ENCODE results near the gene NPHP1. TPM values are rescaled to one million over a fixed set of nuclear protein-coding genes. Genes with fewer than 3 reads are reported as not detected.
"Not testable (repeated sequence)": the region's sequence is repeated elsewhere in the genome, so short reads cannot be mapped to it uniquely, and the experiment has no call there.

Gene NPHP1
- total and polyA plus RNA-seq, 2 experiments from 2014 or later: 5.8 to 11.6 TPM

DNA sequence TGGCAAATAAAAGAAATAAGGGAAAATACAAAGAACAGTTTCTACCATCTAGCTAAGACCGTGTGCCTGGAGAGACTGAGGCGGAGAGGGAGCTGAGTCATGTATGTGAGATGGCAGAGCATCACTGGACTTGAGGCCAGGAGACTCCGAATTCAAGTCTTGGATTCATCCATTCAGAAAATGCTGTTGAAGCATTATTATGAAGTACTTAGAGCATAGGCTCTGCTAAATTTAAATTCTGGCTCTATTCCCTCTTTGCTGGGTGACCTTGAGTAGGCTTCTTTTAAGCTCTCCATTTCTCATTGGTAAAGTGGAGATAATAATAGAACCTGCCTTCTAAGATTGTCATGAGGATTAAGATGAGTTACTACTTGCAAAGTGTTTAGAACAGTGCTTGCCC is 34.7 kb downstream of the NPHP1 start:
- Histone ChIP-seq H3K27ac (no peak overlapping the region), H3K4me1 (ENCODE audit: low read depth) (peaks cover 7% of the 10 kb centered on the region), H3K27me3 (no peaks in the 10 kb centered on the region), H3K4me3 (no peak overlapping the region), H3K36me3 (no peaks in the 10 kb centered on the region), H3K9me3 (ENCODE audit: low read depth) (no peaks in the 10 kb centered on the region)
- DNase-seq (ENCODE audit: low read depth in 1 of 2, low spot score in 1 of 2): no peak
- TF ChIP-seq, protein P1, sequence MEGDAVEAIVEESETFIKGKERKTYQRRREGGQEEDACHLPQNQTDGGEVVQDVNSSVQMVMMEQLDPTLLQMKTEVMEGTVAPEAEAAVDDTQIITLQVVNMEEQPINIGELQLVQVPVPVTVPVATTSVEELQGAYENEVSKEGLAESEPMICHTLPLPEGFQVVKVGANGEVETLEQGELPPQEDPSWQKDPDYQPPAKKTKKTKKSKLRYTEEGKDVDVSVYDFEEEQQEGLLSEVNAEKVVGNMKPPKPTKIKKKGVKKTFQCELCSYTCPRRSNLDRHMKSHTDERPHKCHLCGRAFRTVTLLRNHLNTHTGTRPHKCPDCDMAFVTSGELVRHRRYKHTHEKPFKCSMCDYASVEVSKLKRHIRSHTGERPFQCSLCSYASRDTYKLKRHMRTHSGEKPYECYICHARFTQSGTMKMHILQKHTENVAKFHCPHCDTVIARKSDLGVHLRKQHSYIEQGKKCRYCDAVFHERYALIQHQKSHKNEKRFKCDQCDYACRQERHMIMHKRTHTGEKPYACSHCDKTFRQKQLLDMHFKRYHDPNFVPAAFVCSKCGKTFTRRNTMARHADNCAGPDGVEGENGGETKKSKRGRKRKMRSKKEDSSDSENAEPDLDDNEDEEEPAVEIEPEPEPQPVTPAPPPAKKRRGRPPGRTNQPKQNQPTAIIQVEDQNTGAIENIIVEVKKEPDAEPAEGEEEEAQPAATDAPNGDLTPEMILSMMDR (IDR thresholded peaks at IDR 0.05; ENCODE audit: low read depth, low read length): no peak

DNA sequence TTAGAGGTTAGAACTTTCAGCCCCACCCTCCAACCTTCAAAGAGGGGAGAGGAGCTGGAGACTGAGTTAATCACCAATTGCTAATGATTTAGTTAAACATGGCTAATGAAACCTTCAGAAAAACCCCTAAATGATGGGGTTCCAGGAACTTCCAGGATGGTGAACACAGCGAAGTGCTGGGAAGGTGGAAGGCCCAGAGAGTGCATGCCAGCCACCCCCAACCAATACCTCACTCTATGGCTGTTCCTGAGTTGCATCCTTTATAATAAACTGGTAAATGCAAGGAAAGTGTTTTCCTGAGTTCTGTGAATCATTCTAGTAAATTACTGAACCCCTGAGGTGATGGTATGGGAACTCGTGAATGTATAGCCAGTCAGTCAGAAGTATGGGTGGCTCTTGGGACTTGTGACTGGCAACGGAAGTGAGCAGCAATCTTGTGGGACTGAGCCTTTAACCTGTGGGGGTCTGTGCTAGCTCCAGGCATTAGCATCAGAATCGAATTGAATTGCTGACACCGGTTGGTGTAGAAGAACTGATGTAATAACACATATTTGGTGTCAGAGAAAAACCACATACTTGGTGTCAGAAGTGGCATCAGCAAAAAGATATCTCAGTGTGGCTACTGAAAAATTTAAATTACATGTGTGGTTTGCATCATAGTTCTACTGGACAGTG is 37.4 kb downstream of the NPHP1 start:
- TF ChIP-seq, protein P1 (IDR thresholded peaks at IDR 0.05; ENCODE audit: low read depth, low read length): no peak
- Histone ChIP-seq H3K27ac (no peak overlapping the region), H3K27me3 (no peaks in the 10 kb centered on the region), H3K4me1 (ENCODE audit: low read depth) (peaks cover 7% of the 10 kb centered on the region), H3K4me3 (no peak overlapping the region), H3K36me3 (no peaks in the 10 kb centered on the region), H3K9me3 (ENCODE audit: low read depth) (no peaks in the 10 kb centered on the region)
- peak in 1 of 2 donors; percentile 34 for DNase-seq (ENCODE audit: low read depth in 1 of 2, low spot score in 1 of 2)

DNA sequence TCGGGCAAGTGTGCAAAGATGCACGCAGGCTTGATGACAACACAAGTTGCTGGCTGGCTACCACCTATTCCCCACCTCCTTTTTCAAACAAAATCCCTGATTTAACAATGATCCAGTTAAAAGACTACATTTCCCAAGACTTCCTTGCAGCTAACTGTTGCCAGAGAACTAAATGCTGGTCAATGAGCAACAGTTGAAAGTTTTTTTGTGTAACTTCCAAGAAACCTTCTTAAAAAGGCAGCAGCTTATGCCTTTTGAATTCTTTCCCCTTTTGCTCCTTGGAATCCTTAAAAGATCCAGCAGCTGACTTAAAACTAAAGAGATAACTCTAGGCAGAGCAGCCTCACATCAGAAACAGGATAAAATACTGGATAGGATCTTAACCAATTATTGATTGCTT is 38.5 kb downstream of the NPHP1 start:
- H3K4me3 ChIP-seq: no peak overlapping the region
- no peaks in the 10 kb centered on the region for H3K9me3 ChIP-seq (ENCODE audit: low read depth)
- peak in 1 of 2 donors; percentile 54 for DNase-seq (ENCODE audit: low read depth in 1 of 2, low spot score in 1 of 2)
- no peaks in the 10 kb centered on the region for H3K27me3 ChIP-seq
- no peaks in the 10 kb centered on the region for H3K36me3 ChIP-seq
- TF ChIP-seq, protein P1 (IDR thresholded peaks at IDR 0.05; ENCODE audit: low read depth, low read length): no peak
- H3K4me1 ChIP-seq (ENCODE audit: low read depth): peaks cover 7% of the 10 kb centered on the region
- no peak overlapping the region for H3K27ac ChIP-seq

DNA sequence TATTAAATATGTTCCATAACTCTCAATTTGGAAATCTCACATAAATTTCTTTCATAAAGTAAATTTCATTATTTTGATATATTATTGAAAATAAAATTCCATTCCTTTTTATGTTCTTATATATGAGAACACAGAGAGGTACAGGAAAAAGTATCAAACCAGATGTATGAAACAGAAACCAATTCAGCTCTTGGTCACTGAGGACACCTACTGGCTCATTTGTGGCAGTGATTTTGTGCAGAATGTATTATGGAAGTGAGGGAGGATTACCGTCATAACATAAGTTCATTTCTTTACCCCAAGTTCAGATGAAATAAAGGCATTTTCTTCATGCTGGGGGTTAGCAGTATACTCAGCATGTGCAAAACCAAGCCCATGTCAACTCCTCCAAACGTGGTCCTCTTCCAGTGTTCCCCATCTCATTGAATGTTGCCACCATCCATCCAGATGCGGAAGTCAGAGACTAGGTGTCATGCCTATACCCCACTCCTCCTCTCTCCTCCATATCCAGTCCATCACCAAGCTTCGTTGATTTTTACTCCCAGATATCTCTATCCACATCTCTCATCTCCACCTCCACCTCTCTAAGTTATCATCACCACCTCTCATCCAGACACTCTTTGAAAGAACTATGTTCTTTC is 47.5 kb downstream of the NPHP1 start:
- peaks cover 3% of the 10 kb centered on the region for H3K36me3 ChIP-seq
- peak; percentile 48 to 82 for DNase-seq (ENCODE audit: low read depth in 1 of 2, low spot score in 1 of 2)
- H3K9me3 ChIP-seq (ENCODE audit: low read depth): no peaks in the 10 kb centered on the region
- no peaks in the 10 kb centered on the region for H3K27me3 ChIP-seq
- no peak overlapping the region for H3K4me3 ChIP-seq
- H3K4me1 ChIP-seq (ENCODE audit: low read depth): no peaks in the 10 kb centered on the region
- no peak overlapping the region for H3K27ac ChIP-seq
- TF ChIP-seq, protein P1 (IDR thresholded peaks at IDR 0.05; ENCODE audit: low read depth, low read length): peak; percentile 84

DNA sequence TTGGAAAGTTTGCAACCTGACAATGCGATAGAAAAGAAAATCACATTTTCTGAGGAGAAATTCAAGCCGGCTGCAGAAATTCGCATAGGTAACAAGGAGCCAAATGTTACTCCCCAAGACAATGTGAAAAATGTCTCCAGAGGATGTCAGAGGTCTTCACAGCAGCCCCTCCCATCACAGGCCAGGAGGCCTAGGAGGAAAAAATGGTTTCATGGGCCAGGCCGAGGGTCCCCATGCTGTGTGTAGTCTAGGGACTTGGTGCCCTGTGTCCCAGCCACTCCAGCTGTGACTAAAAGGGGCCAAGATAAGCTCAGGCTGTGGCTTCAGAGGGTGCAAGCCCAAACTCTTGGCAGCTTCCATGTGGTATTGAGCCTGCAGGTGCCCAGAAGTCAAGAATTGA is 50.0 kb downstream of the NPHP1 start:
- H3K27me3 ChIP-seq; H3K4me1 ChIP-seq (ENCODE audit: low read depth); H3K9me3 ChIP-seq (ENCODE audit: low read depth); DNase-seq (ENCODE audit: low read depth in 1 of 2, low spot score in 1 of 2); H3K4me3 ChIP-seq; H3K36me3 ChIP-seq; H3K27ac ChIP-seq: not testable (repeated sequence)

DNA sequence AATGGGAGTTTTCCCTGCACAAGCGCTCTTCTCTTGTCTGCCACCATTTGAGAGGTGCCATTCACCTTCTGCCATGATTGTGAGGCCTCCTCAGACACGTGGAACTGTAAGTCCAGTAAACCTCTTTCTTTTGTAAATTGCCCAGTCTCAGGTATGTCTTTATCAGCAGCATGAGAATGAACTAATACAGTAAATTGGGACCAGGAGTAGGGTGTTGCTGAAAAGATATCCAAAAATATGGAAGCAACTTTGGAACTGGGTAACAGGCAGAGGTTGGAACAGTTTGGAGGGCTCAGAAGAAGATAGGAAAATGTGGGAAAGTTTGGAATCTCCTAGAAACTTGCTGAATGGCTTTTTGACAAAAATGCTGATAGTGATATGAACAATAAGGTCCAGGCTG is 50.6 kb downstream of the NPHP1 start:
- not testable (repeated sequence) for H3K27me3 ChIP-seq; H3K4me3 ChIP-seq; H3K4me1 ChIP-seq (ENCODE audit: low read depth); H3K36me3 ChIP-seq; H3K27ac ChIP-seq; H3K9me3 ChIP-seq (ENCODE audit: low read depth); DNase-seq (ENCODE audit: low read depth in 1 of 2, low spot score in 1 of 2)

All from cardiac muscle cell (in vitro differentiated cells and primary cell).